Neural cell (in vitro differentiated cells): ENCODE data around the gene PTTG1IP. TPM values are rescaled to one million over a fixed set of nuclear protein-coding genes. Genes with fewer than 3 reads are reported as not detected.

ENCODE experiments used
- H2AFZ ChIP-seq: fragments of 200-600, 300-800 bp; sonication (generic), shearing (Covaris generic); 2 replicates; pipeline ENCODE4 v1.6.0; 2014; ENCODE audit warnings: low read depth, mild to moderate bottlenecking, antibody characterized with exemption, low read length, moderate library complexity
- H3F3A ChIP-seq: fragments of 200-600 bp; shearing (Covaris generic); 2 replicates; pipeline ENCODE4 v1.6.1; 2016; ENCODE audit warnings: mild to moderate bottlenecking, moderate library complexity, mixed read lengths, antibody characterized with exemption, low read length; ENCODE audit not compliant: insufficient read depth, poor library complexity, severe bottlenecking
- H3K27ac ChIP-seq: fragments of 200-600, 300-800 bp; sonication (generic), shearing (Covaris generic); 2 replicates; pipeline ENCODE4 v1.5.1; 2014; ENCODE audit warnings: mild to moderate bottlenecking, low read length, moderate library complexity
- H3K27me3 ChIP-seq: fragments of 300-800, 200-600 bp; sonication (generic), shearing (Covaris generic); 2 replicates; pipeline ENCODE4 v1.6.0; 2014; ENCODE audit warnings: mild to moderate bottlenecking, low read depth, low read length, moderate library complexity; ENCODE audit not compliant: insufficient read depth
- H3K36me3 ChIP-seq: fragments of 300-800, 200-600 bp; sonication (generic), shearing (Covaris generic); 2 replicates; pipeline ENCODE4 v1.5.1; 2014; ENCODE audit warnings: mild to moderate bottlenecking, antibody characterized with exemption, low read length, moderate library complexity; ENCODE audit not compliant: insufficient read depth
- H3K4me2 ChIP-seq: fragments of 300-800, 200-600 bp; sonication (generic), shearing (Covaris generic); 2 replicates; pipeline ENCODE4 v1.6.0; 2014; ENCODE audit warnings: mild to moderate bottlenecking, low read length
- H3K4me3 ChIP-seq: fragments of 300-800, 200-600 bp; sonication (generic), shearing (Covaris generic); 2 replicates; pipeline ENCODE4 v1.5.1; 2014; ENCODE audit warnings: mild to moderate bottlenecking, low read length, moderate library complexity
- H3K79me2 ChIP-seq: fragments of 200-600 bp; shearing (Covaris generic); replicated peaks from 2 replicates; pipeline ENCODE4 v1.6.0; 2014; ENCODE audit warnings: mild to moderate bottlenecking, low read length, moderate library complexity; ENCODE audit not compliant: insufficient read depth
- H3K9ac ChIP-seq: fragments of 300-800, 200-600 bp; sonication (generic), shearing (Covaris generic); 2 replicates; pipeline ENCODE4 v1.6.1; 2016; ENCODE audit warnings: mild to moderate bottlenecking, low read length, mixed read lengths
- H3K9me2 ChIP-seq: fragments of 200-600 bp; shearing (Covaris generic); 2 replicates; pipeline ENCODE4 v1.6.1; 2016; ENCODE audit warnings: mild to moderate bottlenecking, low read length, mixed read lengths; ENCODE audit not compliant: insufficient read depth
- H3K9me3 ChIP-seq: fragments of 200-600, 300-800 bp; sonication (generic), shearing (Covaris generic); 2 replicates; pipeline ENCODE4 v1.6.1; 2016; ENCODE audit warnings: mild to moderate bottlenecking, mixed run types, low read length, moderate library complexity, mixed read lengths
- H4K20me1 ChIP-seq: fragments of 200-600 bp; shearing (Covaris generic); 2 replicates; pipeline ENCODE4 v1.6.1; 2016; ENCODE audit warnings: mild to moderate bottlenecking, mixed run types; ENCODE audit not compliant: insufficient read depth
- EP300 ChIP-seq: fragments of 450-650 bp; conservative IDR thresholded peaks from 2 replicates; pipeline ENCODE4 v1.6.1; 2014; ENCODE audit warnings: antibody characterized with exemption, mild to moderate bottlenecking, moderate library complexity; ENCODE audit not compliant: poor library complexity, severe bottlenecking
- EZH2 ChIP-seq: fragments of 200-600, 300-800 bp; shearing (Covaris generic), sonication (generic); IDR thresholded peaks from 2 replicates; pipeline ENCODE4 v1.6.1; 2014; ENCODE audit warnings: antibody characterized with exemption, low read length, borderline replicate concordance, mild to moderate bottlenecking; ENCODE audit not compliant: insufficient read depth, poor library complexity, severe bottlenecking
- MXI1 ChIP-seq: fragments of 450-650 bp; conservative IDR thresholded peaks from 2 replicates; pipeline ENCODE4 v1.6.1; 2014; ENCODE audit warnings: antibody characterized with exemption, mild to moderate bottlenecking; ENCODE audit not compliant: poor library complexity, severe bottlenecking
- POLR2AphosphoS5 ChIP-seq: IDR thresholded peaks from 2 replicates; pipeline ENCODE4 v1.6.1; 2012
- RAD21 ChIP-seq: fragments of 450-650 bp; conservative IDR thresholded peaks from 2 replicates; pipeline ENCODE4 v1.6.1; 2014; ENCODE audit warnings: antibody characterized with exemption, mild to moderate bottlenecking, moderate library complexity
- SMC3 ChIP-seq: fragments of 450-650 bp; conservative IDR thresholded peaks from 2 replicates; pipeline ENCODE4 v1.6.1; 2014; ENCODE audit warnings: antibody characterized with exemption, mild to moderate bottlenecking, moderate library complexity; ENCODE audit not compliant: poor library complexity
- TAF1 ChIP-seq: IDR thresholded peaks from 2 replicates; pipeline ENCODE4 v1.6.1; 2012; ENCODE audit warnings: low read depth
- polyA plus RNA-seq: library from polyadenylated mRNA; depleted of rRNA; stranded (reverse); fragments of >200 nt; gene quantifications from 2 replicates; pipeline ENCODE4 v1.2.3, GENCODE V29; 2014
- TF ChIP-seq, protein P1 (sequence below): fragments of 450-650 bp; IDR thresholded peaks from 2 replicates; pipeline ENCODE4 v1.5.1; 2014; ENCODE audit warnings: antibody characterized with exemption, mild to moderate bottlenecking, moderate library complexity; ENCODE audit not compliant: poor library complexity, severe bottlenecking
- TF ChIP-seq, protein P2 (sequence below): IDR thresholded peaks from 2 replicates; pipeline ENCODE4 v1.6.1; 2012; ENCODE audit warnings: borderline replicate concordance

The PTTG1IP gene
- polyA plus RNA-seq, 1 donor from 2014 or later = 152 TPM

DNA sequence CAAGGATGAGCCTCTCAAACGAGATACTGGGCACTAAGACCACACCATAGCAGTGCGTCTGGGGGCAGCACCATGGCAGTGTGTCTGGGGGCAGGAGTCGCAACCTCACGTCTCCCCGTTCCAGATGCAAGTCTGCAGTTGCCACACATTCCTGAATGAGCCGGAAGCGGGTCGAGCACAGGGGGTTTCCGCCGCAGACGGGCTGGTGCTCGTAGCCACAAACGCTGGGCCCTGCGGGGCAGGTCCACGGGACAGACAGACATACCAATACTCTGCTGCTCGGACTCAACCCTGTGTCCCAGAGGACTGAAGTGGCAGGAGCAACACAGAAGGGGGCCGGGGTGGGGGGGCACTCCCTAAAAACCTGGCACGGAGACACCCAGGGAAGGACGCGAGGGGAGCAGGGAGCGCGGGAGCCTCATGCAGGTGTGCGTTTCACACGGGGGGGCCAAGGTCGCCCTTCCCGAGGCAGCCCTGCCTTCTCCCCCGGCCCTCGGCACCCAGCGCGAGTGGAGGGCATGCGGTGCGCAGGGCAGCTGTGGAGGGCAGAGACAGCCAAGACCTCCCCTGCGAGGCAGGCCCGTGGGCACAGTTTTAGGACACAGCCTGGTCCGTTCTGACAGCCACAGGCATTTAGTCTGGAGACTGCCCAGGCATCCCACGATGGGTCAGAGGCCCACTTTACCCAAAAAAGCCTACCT, 24.5 kb downstream of the PTTG1IP start:
- Histone ChIP-seq H4K20me1 (peaks cover 4% of the 10 kb centered on the region), H3K27ac (no peak overlapping the region), H3K4me2 (no peak overlapping the region), H3F3A (no peaks in the 10 kb centered on the region), H3K79me2 (no peaks in the 10 kb centered on the region), H3K4me3 (no peak overlapping the region), H3K9me3 (no peaks in the 10 kb centered on the region), H3K27me3 (no peaks in the 10 kb centered on the region), H3K9ac (no peak overlapping the region), H3K9me2 (no peaks in the 10 kb centered on the region), H2AFZ (no peak overlapping the region), H3K36me3 (no peaks in the 10 kb centered on the region)
- TF ChIP-seq POLR2AphosphoS5 = no peak
- no peak for TF ChIP-seq EP300
- TF ChIP-seq, protein P1, sequence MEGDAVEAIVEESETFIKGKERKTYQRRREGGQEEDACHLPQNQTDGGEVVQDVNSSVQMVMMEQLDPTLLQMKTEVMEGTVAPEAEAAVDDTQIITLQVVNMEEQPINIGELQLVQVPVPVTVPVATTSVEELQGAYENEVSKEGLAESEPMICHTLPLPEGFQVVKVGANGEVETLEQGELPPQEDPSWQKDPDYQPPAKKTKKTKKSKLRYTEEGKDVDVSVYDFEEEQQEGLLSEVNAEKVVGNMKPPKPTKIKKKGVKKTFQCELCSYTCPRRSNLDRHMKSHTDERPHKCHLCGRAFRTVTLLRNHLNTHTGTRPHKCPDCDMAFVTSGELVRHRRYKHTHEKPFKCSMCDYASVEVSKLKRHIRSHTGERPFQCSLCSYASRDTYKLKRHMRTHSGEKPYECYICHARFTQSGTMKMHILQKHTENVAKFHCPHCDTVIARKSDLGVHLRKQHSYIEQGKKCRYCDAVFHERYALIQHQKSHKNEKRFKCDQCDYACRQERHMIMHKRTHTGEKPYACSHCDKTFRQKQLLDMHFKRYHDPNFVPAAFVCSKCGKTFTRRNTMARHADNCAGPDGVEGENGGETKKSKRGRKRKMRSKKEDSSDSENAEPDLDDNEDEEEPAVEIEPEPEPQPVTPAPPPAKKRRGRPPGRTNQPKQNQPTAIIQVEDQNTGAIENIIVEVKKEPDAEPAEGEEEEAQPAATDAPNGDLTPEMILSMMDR = no peak
- no peak for TF ChIP-seq RAD21
- no peak for TF ChIP-seq SMC3
- TF ChIP-seq, protein P2, sequence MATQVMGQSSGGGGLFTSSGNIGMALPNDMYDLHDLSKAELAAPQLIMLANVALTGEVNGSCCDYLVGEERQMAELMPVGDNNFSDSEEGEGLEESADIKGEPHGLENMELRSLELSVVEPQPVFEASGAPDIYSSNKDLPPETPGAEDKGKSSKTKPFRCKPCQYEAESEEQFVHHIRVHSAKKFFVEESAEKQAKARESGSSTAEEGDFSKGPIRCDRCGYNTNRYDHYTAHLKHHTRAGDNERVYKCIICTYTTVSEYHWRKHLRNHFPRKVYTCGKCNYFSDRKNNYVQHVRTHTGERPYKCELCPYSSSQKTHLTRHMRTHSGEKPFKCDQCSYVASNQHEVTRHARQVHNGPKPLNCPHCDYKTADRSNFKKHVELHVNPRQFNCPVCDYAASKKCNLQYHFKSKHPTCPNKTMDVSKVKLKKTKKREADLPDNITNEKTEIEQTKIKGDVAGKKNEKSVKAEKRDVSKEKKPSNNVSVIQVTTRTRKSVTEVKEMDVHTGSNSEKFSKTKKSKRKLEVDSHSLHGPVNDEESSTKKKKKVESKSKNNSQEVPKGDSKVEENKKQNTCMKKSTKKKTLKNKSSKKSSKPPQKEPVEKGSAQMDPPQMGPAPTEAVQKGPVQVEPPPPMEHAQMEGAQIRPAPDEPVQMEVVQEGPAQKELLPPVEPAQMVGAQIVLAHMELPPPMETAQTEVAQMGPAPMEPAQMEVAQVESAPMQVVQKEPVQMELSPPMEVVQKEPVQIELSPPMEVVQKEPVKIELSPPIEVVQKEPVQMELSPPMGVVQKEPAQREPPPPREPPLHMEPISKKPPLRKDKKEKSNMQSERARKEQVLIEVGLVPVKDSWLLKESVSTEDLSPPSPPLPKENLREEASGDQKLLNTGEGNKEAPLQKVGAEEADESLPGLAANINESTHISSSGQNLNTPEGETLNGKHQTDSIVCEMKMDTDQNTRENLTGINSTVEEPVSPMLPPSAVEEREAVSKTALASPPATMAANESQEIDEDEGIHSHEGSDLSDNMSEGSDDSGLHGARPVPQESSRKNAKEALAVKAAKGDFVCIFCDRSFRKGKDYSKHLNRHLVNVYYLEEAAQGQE = no peak
- no peak for TF ChIP-seq TAF1
- TF ChIP-seq MXI1 = no peak
- no peak for TF ChIP-seq EZH2

DNA sequence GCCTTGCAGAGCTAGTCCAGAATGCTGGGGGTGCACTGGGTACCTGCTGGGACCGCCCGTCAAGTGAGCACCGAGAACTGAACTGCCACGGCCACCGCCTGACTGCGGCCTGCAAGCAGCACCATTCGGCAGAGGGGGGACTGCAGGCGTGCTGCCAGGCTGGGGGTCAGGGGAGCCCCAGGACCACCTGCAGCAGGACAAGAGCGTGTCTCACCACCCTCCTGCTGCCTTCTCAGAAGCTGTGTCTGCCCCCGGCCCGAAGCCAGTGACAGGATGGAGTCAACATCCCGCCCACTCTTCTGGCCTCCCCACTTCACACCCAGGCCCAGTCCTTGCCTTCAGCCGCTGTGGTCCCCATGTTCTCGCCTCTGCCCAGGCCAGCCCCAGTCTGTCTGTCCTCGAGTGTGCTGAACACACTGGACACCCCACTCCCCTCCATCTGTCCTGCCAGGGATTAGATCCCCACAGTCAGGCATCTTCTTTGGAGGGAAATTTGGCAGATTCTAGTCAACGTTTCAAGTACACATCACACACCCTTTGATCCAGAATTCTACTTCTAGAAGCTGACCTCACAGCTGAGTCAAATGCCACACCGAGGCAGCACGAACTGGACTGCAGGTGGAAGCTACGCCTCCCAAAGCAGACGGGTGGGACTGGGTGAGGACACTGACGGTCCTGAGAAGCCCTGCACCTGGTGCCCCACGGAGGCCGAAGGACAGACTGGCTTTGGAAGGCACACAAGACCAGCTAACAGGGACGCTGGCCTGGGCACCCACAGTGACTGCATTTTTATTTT, 26.0 kb downstream of the PTTG1IP start:
- Histone ChIP-seq H3K4me3 (no peak overlapping the region), H3K9me2 (no peaks in the 10 kb centered on the region), H3K36me3 (no peaks in the 10 kb centered on the region), H2AFZ (no peak overlapping the region), H3F3A (no peaks in the 10 kb centered on the region), H3K9ac (no peak overlapping the region), H3K9me3 (no peaks in the 10 kb centered on the region), H3K4me2 (no peak overlapping the region), H3K79me2 (no peaks in the 10 kb centered on the region), H4K20me1 (no peaks in the 10 kb centered on the region), H3K27ac (no peak overlapping the region), H3K27me3 (no peaks in the 10 kb centered on the region)
- TF ChIP-seq MXI1 (no peak), POLR2AphosphoS5 (no peak), EP300 (no peak), RAD21 (no peak), EZH2 (no peak), TAF1 (no peak), SMC3 (no peak)
- TF ChIP-seq, protein P1 = no peak
- TF ChIP-seq, protein P2 = no peak
